Measurements from ENCODE around the gene CFAP126. TPM values are rescaled to one million over a fixed set of nuclear protein-coding genes. Genes with fewer than 3 reads are reported as not detected.
"Not testable (repeated sequence)": the region's sequence is repeated elsewhere in the genome, so short reads cannot be mapped to it uniquely, and the experiment has no call there.

The CFAP126 gene
- total RNA-seq, 1 donor from 2014 or later, result not detected

- no peak for DNase-seq (ENCODE audit: low read depth)
These were observed 14.0 kb upstream of the CFAP126 start for GRCh38 chr1:161381707-161382106.

- DNase-seq (ENCODE audit: low read depth), result no peak
These were observed 11.4 kb upstream of the CFAP126 start for GRCh38 chr1:161379071-161379470.

GRCh38 chr1:161378014-161378413, 10.3 kb upstream of the CFAP126 start:
- DNase-seq (ENCODE audit: low read depth), result no peak

GRCh38 chr1:161374373-161374772, 6.7 kb upstream of the CFAP126 start:
- no peak for DNase-seq (ENCODE audit: low read depth)

- no peak for DNase-seq (ENCODE audit: low read depth)
These were observed 5.8 kb upstream of the CFAP126 start for GRCh38 chr1:161373442-161373841.

- DNase-seq (ENCODE audit: low read depth), result no peak
These were observed 2.5 kb downstream of the CFAP126 start for GRCh38 chr1:161365207-161365606.

- no peak for DNase-seq (ENCODE audit: low read depth)
These were observed 3.3 kb downstream of the CFAP126 start for GRCh38 chr1:161364332-161364731.

- DNase-seq (ENCODE audit: low read depth), result peak; percentile 28
These were observed 8.4 kb downstream of the CFAP126 start for GRCh38 chr1:161359291-161359690.

- peak; percentile 8 for DNase-seq (ENCODE audit: low read depth)
These were observed 10.6 kb downstream of the CFAP126 start for GRCh38 chr1:161357073-161357472.

GRCh38 chr1:161351482-161351881, 16.2 kb downstream of the CFAP126 start:
- peak; percentile 16 for DNase-seq (ENCODE audit: low read depth)

GRCh38 chr1:161350671-161351070, 17.0 kb downstream of the CFAP126 start:
- DNase-seq (ENCODE audit: low read depth), result no peak

- no peak for DNase-seq (ENCODE audit: low read depth)
These were observed 24.9 kb downstream of the CFAP126 start for GRCh38 chr1:161342821-161343220.

GRCh38 chr1:161342177-161342576, 25.5 kb downstream of the CFAP126 start:
- DNase-seq (ENCODE audit: low read depth), result no peak

GRCh38 chr1:161335796-161336195, 31.9 kb downstream of the CFAP126 start:
- DNase-seq (ENCODE audit: low read depth), result peak; percentile 42

GRCh38 chr1:161333166-161333565, 34.5 kb downstream of the CFAP126 start:
- DNase-seq (ENCODE audit: low read depth), result no peak

- no peak for DNase-seq (ENCODE audit: low read depth)
These were observed 37.3 kb downstream of the CFAP126 start for GRCh38 chr1:161330346-161330745.

GRCh38 chr1:161324020-161324419, 43.7 kb downstream of the CFAP126 start:
- no peak for DNase-seq (ENCODE audit: low read depth)

- not testable (repeated sequence) for DNase-seq (ENCODE audit: low read depth)
These were observed 51.6 kb downstream of the CFAP126 start for GRCh38 chr1:161315841-161316674.

Other genes with a start within 250 kb of the CFAP126 start
- 28.7 and 37.1 TPM in 2 replicates for gene PFDN2, start 249.8 kb downstream of the CFAP126 start, total RNA-seq
- 25.7 and 26.8 TPM in 2 replicates for gene NIT1, start 249.8 kb downstream of the CFAP126 start, total RNA-seq
- 18.2 and 34.8 TPM in 2 replicates for gene DEDD, start 235.2 kb downstream of the CFAP126 start, total RNA-seq
- gene UFC1, start 213.9 kb downstream of the CFAP126 start, total RNA-seq, result 83.5 and 142 TPM in 2 replicates
- gene USP21, start 208.4 kb downstream of the CFAP126 start, total RNA-seq, result 1.7 and 16.2 TPM in 2 replicates
- gene PPOX, start 201.4 kb downstream of the CFAP126 start, total RNA-seq, result 24.9 and 36.8 TPM in 2 replicates
- 16.8 and 25.5 TPM in 2 replicates for gene B4GALT3, start 190.4 kb downstream of the CFAP126 start, total RNA-seq
- gene ADAMTS4, start 168.8 kb downstream of the CFAP126 start, total RNA-seq, result under 0.01 and 0.35 TPM in 2 replicates
- gene NDUFS2, start 165.5 kb downstream of the CFAP126 start, total RNA-seq, result 175 and 194 TPM in 2 replicates
- not detected in 2 replicates for gene FCER1G, start 152.6 kb downstream of the CFAP126 start, total RNA-seq
- not detected in 2 replicates for gene APOA2, start 144.2 kb downstream of the CFAP126 start, total RNA-seq
- gene TOMM40L, start 141.8 kb downstream of the CFAP126 start, total RNA-seq, result 16.5 and 17.4 TPM in 2 replicates
- not detected in 2 replicates for gene NR1I3, start 129.7 kb downstream of the CFAP126 start, total RNA-seq
- gene PCP4L1, start 109.1 kb downstream of the CFAP126 start, total RNA-seq, result 0.30 TPM in 1 of 2 replicates, not detected in the other
- gene MPZ, start 57.9 kb downstream of the CFAP126 start, total RNA-seq, result 0.45 and 1.4 TPM in 2 replicates
- gene SDHC, start 53.5 kb downstream of the CFAP126 start, total RNA-seq, result 45.8 and 103 TPM in 2 replicates
- gene FCGR2A, start 137.6 kb upstream of the CFAP126 start, total RNA-seq, result 0.15 TPM in 1 of 2 replicates, not detected in the other
- gene HSPA6, start 156.7 kb upstream of the CFAP126 start, total RNA-seq, result 0.17 and 0.25 TPM in 2 replicates
- not detected in 2 replicates for gene FCGR3A, start 181.9 kb upstream of the CFAP126 start, total RNA-seq